ENCODE data around the gene ARHGEF37. TPM values are rescaled to one million over a fixed set of nuclear protein-coding genes. Genes with fewer than 3 reads are reported as not detected.

ARHGEF37 gene
- total RNA-seq, 1 donor from 2014 or later, result 4.5 TPM

- Mint-ChIP-seq H3K4me3 (ENCODE audit: unreplicated experiment) (no peak overlapping the region), H3K4me1 (ENCODE audit: unreplicated experiment) (peaks cover 23% of the 10 kb centered on the region), H3K36me3 (ENCODE audit: low read depth, unreplicated experiment) (peaks cover 20% of the 10 kb centered on the region), H3K27ac (ENCODE audit: unreplicated experiment) (no peak overlapping the region), H3K9me3 (ENCODE audit: unreplicated experiment) (no peaks in the 10 kb centered on the region), H3K27me3 (ENCODE audit: unreplicated experiment) (peaks cover 1% of the 10 kb centered on the region)
- TF ChIP-seq, protein P1, sequence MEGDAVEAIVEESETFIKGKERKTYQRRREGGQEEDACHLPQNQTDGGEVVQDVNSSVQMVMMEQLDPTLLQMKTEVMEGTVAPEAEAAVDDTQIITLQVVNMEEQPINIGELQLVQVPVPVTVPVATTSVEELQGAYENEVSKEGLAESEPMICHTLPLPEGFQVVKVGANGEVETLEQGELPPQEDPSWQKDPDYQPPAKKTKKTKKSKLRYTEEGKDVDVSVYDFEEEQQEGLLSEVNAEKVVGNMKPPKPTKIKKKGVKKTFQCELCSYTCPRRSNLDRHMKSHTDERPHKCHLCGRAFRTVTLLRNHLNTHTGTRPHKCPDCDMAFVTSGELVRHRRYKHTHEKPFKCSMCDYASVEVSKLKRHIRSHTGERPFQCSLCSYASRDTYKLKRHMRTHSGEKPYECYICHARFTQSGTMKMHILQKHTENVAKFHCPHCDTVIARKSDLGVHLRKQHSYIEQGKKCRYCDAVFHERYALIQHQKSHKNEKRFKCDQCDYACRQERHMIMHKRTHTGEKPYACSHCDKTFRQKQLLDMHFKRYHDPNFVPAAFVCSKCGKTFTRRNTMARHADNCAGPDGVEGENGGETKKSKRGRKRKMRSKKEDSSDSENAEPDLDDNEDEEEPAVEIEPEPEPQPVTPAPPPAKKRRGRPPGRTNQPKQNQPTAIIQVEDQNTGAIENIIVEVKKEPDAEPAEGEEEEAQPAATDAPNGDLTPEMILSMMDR (IDR thresholded peaks at IDR 0.05; ENCODE audit: unreplicated experiment), result no peak
- no peak for DNase-seq (ENCODE audit: low spot score)
Observed at GRCh38 chr5:149541893-149542292, 39.4 kb upstream of the ARHGEF37 start.

GRCh38 chr5:149543361-149544027 lies 37.8 kb upstream of the ARHGEF37 start:
- no peak for DNase-seq (ENCODE audit: low spot score)
- H3K27ac Mint-ChIP-seq (ENCODE audit: unreplicated experiment), result peak overlapping the region; percentile 2

DNA sequence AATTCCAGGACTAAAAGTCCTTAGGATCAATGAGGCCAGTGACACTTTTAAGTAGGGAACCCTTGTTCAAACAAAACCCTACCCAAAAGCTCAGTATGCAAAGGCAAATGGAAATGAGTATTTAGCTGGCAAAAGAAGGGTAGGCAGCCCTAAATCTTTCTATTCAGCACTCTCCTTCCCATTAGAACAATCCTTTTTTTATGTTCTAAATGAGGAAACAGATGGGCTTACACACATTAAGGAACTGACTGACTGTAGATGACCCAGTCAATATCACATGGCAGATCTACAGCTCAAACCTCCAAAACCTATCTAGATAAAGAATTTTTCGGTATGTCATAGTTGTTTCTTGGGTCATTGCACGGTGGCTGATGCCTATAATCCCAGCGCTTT lies 37.3 kb upstream of the ARHGEF37 start:
- Mint-ChIP-seq H3K4me1 (ENCODE audit: unreplicated experiment) (peaks cover 26% of the 10 kb centered on the region), H3K27ac (ENCODE audit: unreplicated experiment) (no peak overlapping the region), H3K27me3 (ENCODE audit: unreplicated experiment) (peaks cover 3% of the 10 kb centered on the region), H3K36me3 (ENCODE audit: low read depth, unreplicated experiment) (peaks cover 20% of the 10 kb centered on the region), H3K4me3 (ENCODE audit: unreplicated experiment) (no peak overlapping the region), H3K9me3 (ENCODE audit: unreplicated experiment) (no peaks in the 10 kb centered on the region)
- TF ChIP-seq, protein P1 (IDR thresholded peaks at IDR 0.05; ENCODE audit: unreplicated experiment), result no peak
- DNase-seq (ENCODE audit: low spot score), result no peak

More at GRCh38 chr5:149543361-149544027, 37.8 kb upstream of the ARHGEF37 start:
- TF ChIP-seq, protein P1 (IDR thresholded peaks at IDR 0.05; ENCODE audit: unreplicated experiment), result no peak
- H3K9me3 Mint-ChIP-seq (ENCODE audit: unreplicated experiment), result no peaks in the 10 kb centered on the region
- no peak overlapping the region for H3K4me3 Mint-ChIP-seq (ENCODE audit: unreplicated experiment)
- peaks cover 24% of the 10 kb centered on the region for H3K4me1 Mint-ChIP-seq (ENCODE audit: unreplicated experiment)
- peaks cover 17% of the 10 kb centered on the region for H3K36me3 Mint-ChIP-seq (ENCODE audit: low read depth, unreplicated experiment)
- H3K27me3 Mint-ChIP-seq (ENCODE audit: unreplicated experiment), result peaks cover 1% of the 10 kb centered on the region

DNA sequence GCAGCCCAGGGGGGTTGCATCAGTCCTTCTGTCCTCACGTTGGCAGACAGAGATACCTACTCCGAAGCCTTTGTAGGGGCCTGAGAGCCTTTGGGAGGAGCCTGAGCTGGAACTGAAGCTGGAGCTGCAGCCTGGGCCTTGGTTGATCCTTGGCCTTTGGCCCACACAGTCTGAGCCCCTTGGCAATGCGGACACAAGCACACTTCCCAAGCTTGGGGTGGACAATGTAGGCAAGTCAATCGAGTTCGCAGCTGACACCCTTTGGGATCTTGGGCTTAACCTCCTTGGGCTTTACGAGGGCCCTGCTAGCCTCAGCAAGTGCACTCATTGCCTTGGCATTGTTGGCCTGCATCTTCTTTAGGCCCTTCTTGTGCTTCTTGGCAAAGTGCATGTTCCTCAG lies 36.0 kb upstream of the ARHGEF37 start:
- H3K4me1 Mint-ChIP-seq (ENCODE audit: unreplicated experiment), result peaks cover 33% of the 10 kb centered on the region
- H3K36me3 Mint-ChIP-seq (ENCODE audit: low read depth, unreplicated experiment), result peaks cover 33% of the 10 kb centered on the region
- DNase-seq (ENCODE audit: low spot score), result no peak
- no peak overlapping the region for H3K4me3 Mint-ChIP-seq (ENCODE audit: unreplicated experiment)
- peaks cover 6% of the 10 kb centered on the region for H3K27me3 Mint-ChIP-seq (ENCODE audit: unreplicated experiment)
- no peaks in the 10 kb centered on the region for H3K9me3 Mint-ChIP-seq (ENCODE audit: unreplicated experiment)
- H3K27ac Mint-ChIP-seq (ENCODE audit: unreplicated experiment), result no peak overlapping the region
- TF ChIP-seq, protein P1 (IDR thresholded peaks at IDR 0.05; ENCODE audit: unreplicated experiment), result no peak

GRCh38 chr5:149546974-149547373 lies 34.3 kb upstream of the ARHGEF37 start:
- peaks cover 36% of the 10 kb centered on the region for H3K36me3 Mint-ChIP-seq (ENCODE audit: low read depth, unreplicated experiment)
- DNase-seq (ENCODE audit: low spot score), result no peak
- peaks cover 32% of the 10 kb centered on the region for H3K4me1 Mint-ChIP-seq (ENCODE audit: unreplicated experiment)
- H3K9me3 Mint-ChIP-seq (ENCODE audit: unreplicated experiment), result no peaks in the 10 kb centered on the region
- H3K27me3 Mint-ChIP-seq (ENCODE audit: unreplicated experiment), result peaks cover 8% of the 10 kb centered on the region
- TF ChIP-seq, protein P1 (IDR thresholded peaks at IDR 0.05; ENCODE audit: unreplicated experiment), result no peak
- peak overlapping the region; percentile 72 for H3K4me3 Mint-ChIP-seq (ENCODE audit: unreplicated experiment)
- H3K27ac Mint-ChIP-seq (ENCODE audit: unreplicated experiment), result peak overlapping the region; percentile 83

Data from endothelial cell (in vitro differentiated cells).